LNCaP clone FGC (cell line): ENCODE results near the gene TBC1D20.

ENCODE experiments used
- DNase-seq: peaks from one replicate; pipeline ENCODE4 v3.0.0-alpha.2; 2011; ENCODE audit warnings: low read depth
- H3K4me3 ChIP-seq: 2 replicates; pipeline ENCODE4 v1.5.1; 2011; ENCODE audit warnings: mild to moderate bottlenecking, low read depth, low read length, control low read depth
- CTCF ChIP-seq: IDR thresholded peaks from 2 replicates; pipeline ENCODE4 v1.5.1; 2012; ENCODE audit warnings: mild to moderate bottlenecking; ENCODE audit not compliant: control insufficient read depth, insufficient read depth; ENCODE audit errors: extremely low read depth

The TBC1D20 gene

GRCh38 chr20:404088-404487, 58.2 kb downstream of the TBC1D20 start:
- no peak for TF ChIP-seq CTCF
- no peak for DNase-seq
- H3K4me3 ChIP-seq: no peak overlapping the region

GRCh38 chr20:403582-403957, 58.8 kb downstream of the TBC1D20 start:
- DNase-seq: no peak
- no peak overlapping the region for H3K4me3 ChIP-seq
- no peak for TF ChIP-seq CTCF

- no peak overlapping the region for H3K4me3 ChIP-seq
- DNase-seq: no peak
- no peak for TF ChIP-seq CTCF
These were observed 59.3 kb downstream of the TBC1D20 start for GRCh38 chr20:402898-403581.

- TF ChIP-seq CTCF: no peak
- no peak for DNase-seq
- H3K4me3 ChIP-seq: no peak overlapping the region
These were observed 59.8 kb downstream of the TBC1D20 start for GRCh38 chr20:402496-402885.

GRCh38 chr20:401682-402495, 60.4 kb downstream of the TBC1D20 start:
- DNase-seq: no peak
- no peak overlapping the region for H3K4me3 ChIP-seq
- no peak for TF ChIP-seq CTCF

- TF ChIP-seq CTCF: no peak
- H3K4me3 ChIP-seq: no peak overlapping the region
- no peak for DNase-seq
These were observed 61.7 kb downstream of the TBC1D20 start for GRCh38 chr20:400454-401275.
